HL-60/S4 treated with retinoic acid at 250 ng/mL for 4 days and 3 days (cell line): ENCODE measurements around the gene IGBP1.
"Not testable (repeated sequence)": the region's sequence is repeated elsewhere in the genome, so short reads cannot be mapped to it uniquely, and the experiment has no call there.

ENCODE experiments used
- in situ Hi-C: fragments of 300-500 bp; cut with MboI; formaldehyde crosslinking; loops from 2 replicates; pipeline ENCODE4 v1.7.0; 2022; ENCODE audit warnings: low sequenced_read_pairs

IGBP1 gene

GRCh38 chrX:70166601-70167590 lies 33.6 kb downstream of the IGBP1 start:
- in situ Hi-C loops: no loop called here

- in situ Hi-C loops: no loop called here
Measured at GRCh38 chrX:70168238-70169188, 35.3 kb downstream of the IGBP1 start.

GRCh38 chrX:70169281-70169680 lies 36.0 kb downstream of the IGBP1 start:
- in situ Hi-C loops: no loop called here

- in situ Hi-C loops: no loop called here
Measured at GRCh38 chrX:70171624-70172023, 38.4 kb downstream of the IGBP1 start.

- in situ Hi-C loops: no loop called here
Measured at GRCh38 chrX:70172221-70172620, 39.0 kb downstream of the IGBP1 start.

DNA sequence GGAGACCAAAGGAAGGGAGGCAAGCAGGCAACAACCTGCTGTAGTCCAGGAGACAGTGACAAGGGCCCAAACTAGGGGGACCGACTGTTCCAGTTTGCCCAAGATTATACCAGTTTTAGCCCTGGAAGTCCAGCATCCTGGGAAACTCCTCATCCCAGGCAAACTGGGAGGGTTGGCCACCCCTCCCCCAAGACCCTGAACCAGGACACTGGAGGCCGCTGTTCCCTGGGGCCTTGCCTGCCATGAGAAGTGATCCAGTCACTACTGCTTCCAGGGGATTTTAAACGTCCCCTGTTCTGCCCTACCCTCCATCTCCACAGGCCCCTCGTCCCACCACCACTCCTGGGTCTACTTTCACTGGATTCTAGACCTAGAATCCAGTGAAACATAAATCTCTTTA lies 39.7 kb downstream of the IGBP1 start:
- in situ Hi-C loops: no loop called here

- in situ Hi-C loops: no loop called here
Measured at GRCh38 chrX:70174754-70175153, 41.5 kb downstream of the IGBP1 start.

DNA sequence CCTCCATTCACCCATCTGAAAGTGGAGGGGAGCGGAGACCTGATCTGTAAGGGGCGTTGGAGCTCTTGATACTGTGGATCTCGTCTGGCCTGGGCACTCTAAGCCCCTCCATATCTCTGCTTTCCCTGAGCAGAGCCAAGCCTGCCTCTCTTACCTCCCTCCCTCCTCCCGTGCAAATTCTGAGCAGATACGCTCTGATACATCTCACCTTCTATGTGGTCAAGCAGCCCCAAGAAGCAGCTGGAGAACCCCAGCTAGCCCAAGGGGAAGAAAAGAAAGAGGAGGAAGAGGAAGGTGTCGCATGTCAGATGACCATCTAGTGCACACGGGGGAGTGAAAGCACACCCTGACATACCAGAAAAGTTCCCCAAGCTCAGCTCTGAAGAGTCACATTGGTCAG lies 42.1 kb downstream of the IGBP1 start:
- in situ Hi-C loops: no loop called here

DNA sequence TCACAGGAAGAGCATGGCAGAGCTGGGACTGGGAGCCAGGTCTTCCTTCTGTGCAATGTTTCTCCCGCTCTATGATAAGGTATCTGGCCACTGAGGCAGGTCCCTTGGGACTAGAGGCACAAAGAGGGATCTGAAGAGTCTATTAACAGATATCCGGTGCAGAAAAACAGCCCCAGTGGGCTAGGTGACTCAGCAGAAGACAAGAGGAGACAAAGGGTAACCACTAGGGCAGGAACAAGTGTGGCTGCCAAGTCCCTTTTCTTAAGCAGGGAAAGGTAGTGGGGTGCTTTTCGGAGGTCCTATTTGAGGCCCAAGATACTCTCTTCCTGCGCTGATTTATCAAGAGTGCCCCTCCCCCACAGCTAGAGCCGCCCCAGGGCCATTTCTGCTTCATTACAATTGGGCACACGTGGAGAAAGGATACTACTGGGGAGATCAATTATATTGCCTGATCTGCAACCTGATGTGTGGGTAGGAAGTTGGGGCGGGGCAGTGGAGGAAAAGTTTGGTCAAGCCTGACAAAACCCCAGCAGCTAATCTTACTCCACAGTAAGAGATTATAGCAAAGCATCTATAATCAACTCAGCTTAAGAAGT lies 43.8 kb downstream of the IGBP1 start, which contains the start of gene DGAT2L6:
Gene DGAT2L6, plus strand, starts transcription at position 546 of the 596 bp plus-strand sequence. CDS start 100 bp downstream, outside the sequence.
- in situ Hi-C loops: no loop called here

DNA sequence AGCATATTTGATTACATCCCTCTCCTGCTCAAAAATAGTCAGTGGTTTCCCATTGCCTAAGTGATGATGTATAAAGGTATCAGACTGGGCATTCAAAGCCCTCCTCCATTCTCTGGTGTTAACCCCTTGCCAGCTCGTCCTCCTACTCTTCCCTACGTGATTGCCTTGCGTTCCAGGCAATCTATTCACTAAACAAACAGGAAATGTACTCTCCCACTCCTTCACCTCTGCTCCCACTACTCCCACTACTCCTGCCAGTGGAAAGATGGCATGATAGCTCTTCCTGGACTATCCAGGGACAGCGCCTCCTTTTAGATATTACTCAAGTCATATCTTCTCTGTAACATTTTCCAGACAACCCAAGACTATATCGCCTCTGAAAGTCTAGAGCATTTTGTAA lies 49.8 kb downstream of the IGBP1 start:
- in situ Hi-C loops: no loop called here

- in situ Hi-C loops: no loop called here
Measured at GRCh38 chrX:70190225-70190624, 57.0 kb downstream of the IGBP1 start.

DNA sequence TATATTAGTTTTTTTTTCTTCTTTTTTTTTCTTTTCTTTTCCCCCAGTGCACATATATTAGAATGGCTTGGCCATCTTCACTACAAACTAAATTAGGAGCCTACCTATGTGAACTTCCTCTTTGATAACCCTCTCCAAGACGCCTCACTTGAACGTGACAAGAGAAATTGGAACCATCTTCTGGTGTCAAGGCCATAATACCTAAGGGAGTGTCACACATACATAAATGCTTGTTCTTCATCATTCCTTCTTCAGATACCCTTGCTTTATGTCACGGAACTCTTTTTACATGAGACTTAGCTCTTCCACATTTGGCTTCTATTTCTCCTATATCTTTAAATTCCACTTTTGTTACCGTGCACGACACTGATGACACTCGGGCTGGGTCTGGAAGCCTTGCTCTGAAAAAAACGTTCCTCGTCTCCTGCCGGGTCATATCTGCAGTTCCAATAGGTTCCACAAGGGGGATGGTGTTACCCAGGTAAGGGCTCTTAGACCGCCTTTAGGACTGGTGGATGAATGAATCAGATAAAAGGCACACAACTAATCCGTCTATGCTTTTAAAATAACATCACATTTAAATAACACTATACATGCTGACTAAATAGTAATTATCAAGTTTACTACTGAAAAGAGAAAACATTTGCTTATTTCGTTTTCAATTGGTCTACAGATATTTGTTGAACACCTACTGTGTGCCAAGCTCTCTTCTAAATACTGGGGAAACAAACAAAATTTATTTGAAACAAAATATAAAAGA lies 63.9 kb downstream of the IGBP1 start:
- in situ Hi-C loops: no loop called here

- in situ Hi-C loops: no loop called here
Measured at GRCh38 chrX:70201732-70202131, 68.5 kb downstream of the IGBP1 start.

DNA sequence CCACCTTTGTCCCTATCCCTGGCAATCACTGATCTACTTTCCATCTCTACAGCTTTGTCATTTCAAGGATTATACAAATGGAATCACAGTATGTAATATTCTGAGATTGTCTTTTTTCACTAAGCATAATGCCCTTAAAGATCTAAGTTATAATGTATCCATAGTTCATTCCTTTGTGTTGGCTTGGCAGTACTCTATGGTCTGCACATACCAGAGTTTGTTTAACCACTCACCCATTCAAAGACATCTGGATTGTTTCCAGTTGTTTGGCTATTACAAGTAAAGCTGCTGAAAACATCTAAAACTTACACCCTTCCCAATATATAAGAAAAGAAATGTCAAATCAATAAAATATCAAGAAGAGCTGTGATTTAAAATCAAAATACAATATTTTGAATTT lies 75.2 kb downstream of the IGBP1 start:
- in situ Hi-C loops: no loop called here

- in situ Hi-C loops: not testable (repeated sequence)
Measured at GRCh38 chrX:70209570-70209969, 76.3 kb downstream of the IGBP1 start.
